GM12878 (cell line): ENCODE measurements around the gene TP53RK.

Source experiments
- CTCF ChIP-seq, 3 experiments: IDR thresholded peaks in 2 of 3; conservative IDR thresholded peaks in 1 of 3; 2 replicates each; pipeline ENCODE4 v1.5.1; 2011; ENCODE audit warnings: low read depth in 3 of 3, low read length in 3 of 3, mild to moderate bottlenecking in 3 of 3, control low read depth in 2 of 3, moderate library complexity in 2 of 3, inconsistent platforms in 1 of 3, mixed read lengths in 1 of 3; ENCODE audit not compliant: control insufficient read depth in 2 of 3, insufficient read depth in 1 of 3; ENCODE audit errors: extremely low read depth in 1 of 3
- ZSCAN29 ChIP-seq: fragments of 450-650 bp; IDR thresholded peaks from 2 replicates; pipeline ENCODE4 v1.6.1; 2017; ENCODE audit warnings: mild to moderate bottlenecking, moderate library complexity

GRCh38 chr20:46723039-46723438, 33.8 kb upstream of the TP53RK start:
- TF ChIP-seq ZSCAN29 (no peak), CTCF (IDR thresholded peaks at IDR 0.05 in 2 of 3, conservative IDR thresholded peaks at IDR 0.05 in 1 of 3; ENCODE audit: control insufficient read depth in 2 of 3, extremely low read depth in 1 of 3, insufficient read depth in 1 of 3, low read depth in 3 of 3, low read length in 3 of 3) (no peak)
